HK-2 (cell line): ENCODE measurements around the gene PLIN4.

Experiments used
- DNase-seq: peaks from one replicate; pipeline ENCODE4 v3.0.0-alpha.2; 2018; ENCODE audit not compliant: unreplicated experiment

Gene PLIN4

DNA sequence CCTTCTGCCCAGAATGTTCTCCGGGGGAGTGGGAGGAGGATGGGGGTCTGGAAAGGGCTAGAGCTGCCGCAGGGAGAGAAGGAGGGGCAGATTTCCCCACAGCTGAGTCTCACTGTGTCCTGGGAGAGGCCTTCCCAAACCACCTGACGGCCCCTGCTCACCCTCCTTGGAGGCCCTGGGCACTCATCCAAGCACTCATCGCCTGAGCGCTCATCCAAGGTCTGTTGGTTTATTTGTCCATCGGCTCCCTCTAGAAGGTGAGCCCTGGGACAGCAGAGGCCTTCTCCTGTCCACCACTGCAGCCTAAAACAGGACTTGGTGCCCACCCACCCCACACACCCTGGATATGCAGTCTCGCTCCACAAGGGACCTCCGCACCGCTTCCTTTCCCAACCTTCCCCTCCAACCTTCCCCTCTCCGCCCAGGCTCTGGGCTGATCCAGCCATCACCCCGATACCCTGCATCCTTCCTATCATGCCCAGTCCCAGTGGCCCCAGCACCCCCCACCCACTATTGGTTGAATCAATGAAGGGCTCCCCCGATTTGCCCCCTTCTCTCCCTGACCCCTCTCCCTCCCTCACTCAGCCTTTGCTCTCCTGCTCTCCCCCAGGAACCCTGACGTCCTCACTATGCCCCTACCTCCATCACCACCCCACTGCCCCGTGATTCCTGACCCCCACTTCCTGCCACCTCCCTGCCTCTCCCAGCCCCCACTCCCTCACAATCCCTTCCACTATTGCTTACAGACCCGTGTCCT lies 62.4 kb downstream of the PLIN4 start:
- DNase-seq, result peak; percentile 90

DNA sequence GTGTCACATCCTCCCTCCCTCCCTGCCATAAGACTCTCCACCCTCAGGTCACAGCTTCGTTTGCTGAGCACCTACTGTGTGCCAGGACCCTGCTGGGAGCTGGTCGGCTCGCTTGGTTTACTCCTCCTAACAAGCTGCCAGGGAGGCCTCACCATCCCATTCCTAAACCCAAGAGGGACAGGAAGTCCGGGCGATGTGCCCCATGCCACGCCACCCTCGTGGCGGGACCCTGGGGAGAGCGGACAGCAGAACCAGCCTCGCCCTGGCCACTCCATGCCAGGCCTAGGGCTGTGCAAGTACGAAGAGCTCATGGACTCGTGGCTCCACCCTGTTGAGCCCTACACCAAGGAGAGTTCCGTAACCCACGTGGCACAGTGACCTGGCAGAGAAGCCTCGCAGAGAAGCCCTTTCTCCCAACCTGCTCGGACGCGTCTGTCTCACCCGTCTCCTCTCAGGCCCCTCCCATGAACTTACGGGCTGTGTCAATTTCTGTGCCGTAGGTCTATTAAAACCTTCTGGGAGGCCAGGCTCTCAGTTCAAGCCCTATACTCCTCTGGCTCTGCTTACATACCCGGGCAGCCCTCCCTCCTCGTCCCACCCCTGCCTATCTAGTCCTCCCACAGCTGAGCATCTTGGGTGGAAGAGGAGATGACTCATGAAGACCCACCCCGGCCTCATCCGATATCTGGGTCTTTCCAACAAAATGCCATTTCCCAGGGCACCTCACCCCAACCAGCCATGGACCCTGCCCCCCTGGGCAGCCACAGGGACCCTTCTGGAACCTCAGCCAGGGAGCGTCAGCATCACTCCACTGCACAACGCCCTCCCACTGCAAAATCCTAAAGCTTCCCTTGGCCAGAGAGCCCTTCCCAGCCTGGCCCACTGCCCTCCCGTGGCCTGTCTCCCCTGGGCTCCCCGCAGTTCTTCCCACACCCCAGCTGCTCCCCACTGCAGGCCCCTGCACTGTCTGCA lies 63.3 kb downstream of the PLIN4 start:
- DNase-seq, result no peak

DNA sequence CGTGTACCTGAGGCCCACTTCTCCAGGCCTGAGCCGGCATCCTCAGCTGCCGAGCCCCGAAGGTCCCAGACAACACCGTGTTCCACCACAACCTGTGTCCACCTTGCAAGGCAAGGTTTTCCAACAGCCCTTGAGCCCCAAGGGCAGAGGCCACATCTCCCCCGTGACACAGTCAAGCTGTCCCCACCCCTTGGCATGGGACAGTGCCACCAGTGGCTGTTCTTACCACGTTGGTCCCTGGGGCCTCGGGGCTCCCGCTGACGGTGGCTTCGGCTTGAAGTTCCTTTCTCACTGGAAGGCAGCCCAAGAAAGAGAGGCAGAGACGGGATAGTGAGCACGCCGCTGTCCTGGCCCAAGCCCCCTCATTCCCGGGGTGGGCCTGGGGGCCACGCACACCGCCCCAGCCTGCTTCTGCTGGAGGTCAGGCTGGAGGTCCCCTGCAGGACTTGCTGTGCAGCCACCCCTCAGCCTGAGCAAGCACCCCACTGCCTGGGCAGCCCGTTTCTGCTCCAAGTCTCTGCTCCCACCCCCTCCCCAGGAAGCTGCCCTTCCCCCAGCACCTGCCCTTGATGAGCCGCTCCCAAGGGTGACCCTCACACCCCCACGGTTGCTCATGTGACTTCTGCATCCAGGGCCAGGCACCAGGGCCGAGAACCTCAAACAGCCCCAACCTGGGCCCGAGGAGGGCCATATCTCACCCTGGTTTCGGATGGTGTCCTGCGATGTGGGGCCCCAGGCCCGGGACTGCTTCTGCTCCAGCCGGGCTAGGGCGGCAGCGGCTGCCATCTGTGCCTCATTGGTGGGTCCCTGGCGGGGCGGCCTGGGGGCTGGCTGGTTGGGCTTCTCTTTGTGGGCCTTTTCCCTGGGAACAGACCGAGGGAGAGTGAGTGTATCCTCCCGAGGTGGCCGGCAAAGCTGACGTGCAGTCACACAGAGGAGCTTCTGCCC lies 64.8 kb downstream of the PLIN4 start:
- DNase-seq, result no peak

DNA sequence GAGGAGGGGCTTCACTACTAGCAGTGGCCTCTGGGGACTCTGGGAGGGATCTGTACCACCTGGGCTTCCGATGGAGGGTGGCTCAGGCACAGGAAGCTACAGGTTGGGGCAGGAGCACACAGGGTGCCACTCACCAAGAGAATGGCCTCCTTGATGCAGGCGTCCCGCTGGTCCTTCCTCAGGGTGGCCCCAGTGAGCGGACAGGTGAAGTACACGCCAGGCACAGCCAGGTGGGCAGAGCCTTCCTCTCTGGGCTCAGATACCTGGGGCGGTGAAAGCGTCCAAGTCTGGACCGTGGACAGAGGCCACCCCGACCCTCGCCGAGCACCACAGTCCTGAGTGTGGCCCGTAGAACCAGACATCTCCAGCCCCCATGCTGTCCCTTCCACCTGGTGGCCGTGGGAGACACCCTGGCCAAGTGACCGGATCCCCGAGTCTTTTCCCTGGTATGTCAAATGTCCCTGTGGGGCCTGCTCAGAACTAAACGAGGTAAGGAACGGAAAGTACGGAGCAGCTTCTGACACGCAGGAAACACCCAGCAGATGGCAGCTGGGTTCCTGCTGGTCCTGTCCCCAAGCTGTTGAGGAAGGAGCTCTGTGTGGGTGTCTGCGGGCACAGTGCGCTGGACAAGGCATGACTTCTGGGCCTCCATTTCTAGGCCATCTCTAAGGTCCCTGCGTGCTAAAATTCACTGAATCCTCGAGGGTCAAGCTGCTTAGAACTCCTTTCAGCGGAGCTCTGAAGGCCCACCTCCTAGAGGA lies 65.9 kb downstream of the PLIN4 start:
- no peak for DNase-seq
